H9 (cell line): ENCODE results near the gene PTK7. TPM values are rescaled to one million over a fixed set of nuclear protein-coding genes. Genes with fewer than 3 reads are reported as not detected.
A peak's percentile ranks its signal among the peaks of the same experiment; 100 is the strongest.

Experiments
- DNase-seq: peaks from one replicate; pipeline ENCODE4 v3.0.0-alpha.2; 2017
- H2AFZ ChIP-seq: one replicate; pipeline ENCODE4 v1.6.1; 2013; ENCODE audit warnings: mild to moderate bottlenecking, low read length, control low read depth, moderate library complexity
- H2AK5ac ChIP-seq: 2 replicates; pipeline ENCODE4 v1.6.1; 2013; ENCODE audit warnings: low read length, control low read depth, mixed read lengths; ENCODE audit not compliant: insufficient read length
- H2BK120ac ChIP-seq: one replicate; pipeline ENCODE4 v1.6.1; 2013; ENCODE audit warnings: low read depth, mild to moderate bottlenecking, low read length, control low read depth, inconsistent platforms; ENCODE audit not compliant: poor library complexity, severe bottlenecking
- H2BK12ac ChIP-seq: 2 replicates; pipeline ENCODE4 v1.6.1; 2013; ENCODE audit warnings: low read length, control low read depth, mixed read lengths, low read depth; ENCODE audit not compliant: insufficient read length
- H2BK15ac ChIP-seq: 2 replicates; pipeline ENCODE4 v1.6.1; 2013; ENCODE audit warnings: low read depth, low read length, control low read depth
- H2BK20ac ChIP-seq: one replicate; pipeline ENCODE4 v1.6.1; 2013; ENCODE audit warnings: low read depth, mild to moderate bottlenecking, low read length, control low read depth, inconsistent platforms; ENCODE audit not compliant: poor library complexity, severe bottlenecking
- H2BK5ac ChIP-seq: 2 replicates; pipeline ENCODE4 v1.6.1; 2013; ENCODE audit warnings: low read length, control low read depth, mixed read lengths; ENCODE audit not compliant: insufficient read length
- H3K14ac ChIP-seq: 2 replicates; pipeline ENCODE4 v1.6.1; 2013; ENCODE audit warnings: low read length, control low read depth; ENCODE audit not compliant: insufficient read depth
- H3K18ac ChIP-seq: 2 replicates; pipeline ENCODE4 v1.6.1; 2013; ENCODE audit warnings: low read depth, mild to moderate bottlenecking, mixed read lengths, low read length, control low read depth; ENCODE audit not compliant: insufficient read length
- H3K23ac ChIP-seq: 2 replicates; pipeline ENCODE4 v1.6.1; 2013; ENCODE audit warnings: low read length, control low read depth, mixed read lengths, low read depth; ENCODE audit not compliant: insufficient read length
- H3K23me2 ChIP-seq: 2 replicates; pipeline ENCODE4 v1.6.1; 2013; ENCODE audit warnings: low read depth, mild to moderate bottlenecking, mixed read lengths, low read length, control low read depth; ENCODE audit not compliant: insufficient read length, poor library complexity, severe bottlenecking
- H3K27ac ChIP-seq: 2 replicates; pipeline ENCODE4 v1.5.1; 2013; ENCODE audit warnings: low read length, control low read depth, mixed read lengths, low read depth; ENCODE audit not compliant: insufficient read length
- H3K27me3 ChIP-seq: 2 replicates; pipeline ENCODE4 v1.6.1; 2013; ENCODE audit warnings: low read length, control low read depth, inconsistent platforms; ENCODE audit not compliant: insufficient read depth
- H3K4ac ChIP-seq: 2 replicates; pipeline ENCODE4 v1.6.1; 2013; ENCODE audit warnings: low read depth, mild to moderate bottlenecking, control low read depth, inconsistent platforms, low read length, moderate library complexity
- H3K4me1 ChIP-seq: 2 replicates; pipeline ENCODE4 v1.6.1; 2013; ENCODE audit warnings: low read length, control low read depth, inconsistent platforms; ENCODE audit not compliant: insufficient read depth
- H3K4me2 ChIP-seq: 2 replicates; pipeline ENCODE4 v1.6.1; 2013; ENCODE audit warnings: low read length, control low read depth, mixed read lengths; ENCODE audit not compliant: insufficient read length, insufficient read depth
- H3K56ac ChIP-seq: 2 replicates; pipeline ENCODE4 v1.6.1; 2013; ENCODE audit warnings: low read depth, mild to moderate bottlenecking, mixed read lengths, low read length, control low read depth; ENCODE audit not compliant: insufficient read length
- H3K79me1 ChIP-seq: 2 replicates; pipeline ENCODE4 v1.6.1; 2013; ENCODE audit warnings: low read depth, mild to moderate bottlenecking, moderate library complexity, low read length, control low read depth, inconsistent platforms; ENCODE audit not compliant: insufficient read depth, poor library complexity, severe bottlenecking
- H3K79me2 ChIP-seq: 2 replicates; pipeline ENCODE4 v1.6.1; 2013; ENCODE audit warnings: low read length, control low read depth, inconsistent platforms; ENCODE audit not compliant: insufficient read depth
- H3K9ac ChIP-seq: 2 replicates; pipeline ENCODE4 v1.6.1; 2013; ENCODE audit warnings: low read length, control low read depth, mixed read lengths; ENCODE audit not compliant: insufficient read length; ENCODE audit errors: extremely low read depth
- H3K9me3 ChIP-seq: one replicate; pipeline ENCODE4 v1.6.1; 2013; ENCODE audit warnings: low read depth, low read length, inconsistent platforms; ENCODE audit not compliant: control insufficient read depth
- H3T11ph ChIP-seq: one replicate; pipeline ENCODE4 v1.6.1; 2013; ENCODE audit warnings: mild to moderate bottlenecking, low read length, control low read depth, inconsistent platforms
- H4K20me1 ChIP-seq: one replicate; pipeline ENCODE4 v1.6.1; 2013; ENCODE audit not compliant: control insufficient read depth, insufficient read length, insufficient read depth
- H4K5ac ChIP-seq: 2 replicates; pipeline ENCODE4 v1.6.1; 2013; ENCODE audit warnings: low read depth, mild to moderate bottlenecking, mixed read lengths, low read length, control low read depth; ENCODE audit not compliant: insufficient read length
- H4K8ac ChIP-seq: replicated peaks from 2 replicates; pipeline ENCODE4 v1.6.1; 2013; ENCODE audit warnings: low read length, control low read depth, mixed read lengths, low read depth; ENCODE audit not compliant: insufficient read length
- H4K91ac ChIP-seq: 2 replicates; pipeline ENCODE4 v1.6.1; 2013; ENCODE audit warnings: low read depth, mild to moderate bottlenecking, moderate library complexity, mixed read lengths, low read length, control low read depth; ENCODE audit not compliant: insufficient read length
- H3K27ac Mint-ChIP-seq, 3 experiments: 2 replicates in 2 of 3; 3 replicates in 1 of 3; pipeline ENCODE4 v1.8.0; 2020 to 2021; ENCODE audit warnings: mixed read lengths in 3 of 3, mild to moderate bottlenecking in 1 of 3, moderate library complexity in 1 of 3
- H3K27me3 Mint-ChIP-seq: 2 replicates; pipeline ENCODE4 v1.8.0; 2021; ENCODE audit warnings: low read depth, mild to moderate bottlenecking, moderate library complexity, mixed read lengths
- H3K36me3 Mint-ChIP-seq, 3 experiments: 2 replicates in 2 of 3; 3 replicates in 1 of 3; pipeline ENCODE4 v1.8.0; 2020 to 2021; ENCODE audit warnings: low read depth in 3 of 3, mixed read lengths in 3 of 3; ENCODE audit not compliant: insufficient read depth in 1 of 3
- H3K4me1 Mint-ChIP-seq, 2 experiments: 2 replicates each; pipeline ENCODE4 v1.8.0; 2020; ENCODE audit warnings: mixed read lengths in 2 of 2
- H3K4me3 Mint-ChIP-seq, 2 experiments: 2 replicates in 1 of 2; 3 replicates in 1 of 2; pipeline ENCODE4 v1.8.0; 2020 to 2021; ENCODE audit warnings: mild to moderate bottlenecking in 2 of 2, mixed read lengths in 2 of 2, moderate library complexity in 1 of 2
- H3K9me3 Mint-ChIP-seq, 2 experiments: 2 replicates in 1 of 2; 3 replicates in 1 of 2; pipeline ENCODE4 v1.8.0; 2020; ENCODE audit warnings: mild to moderate bottlenecking in 2 of 2, mixed read lengths in 2 of 2, moderate library complexity in 1 of 2
- CTCF ChIP-seq: fragments of 200-600 bp; sonication (generic); conservative IDR thresholded peaks from 3 replicates; pipeline ENCODE4 v1.8.0; 2021; ENCODE audit warnings: antibody characterized with exemption, mild to moderate bottlenecking
- WGBS: extraction: QIAGEN DNeasy Blood & Tissue Kit; methylation state at CpG from one replicate; pipeline ENCODE4 v1.1.7; 2013; ENCODE audit warnings: missing lambda C conversion rate, low lambda C conversion rate, mixed read lengths; ENCODE audit not compliant: insufficient read length; ENCODE audit errors: extremely low coverage; 5-methylcytosine and 5-hydroxymethylcytosine counted together
- total RNA-seq: library from RNA; stranded (reverse); gene quantifications from 2 replicates; pipeline ENCODE4 v1.2.1, GENCODE V29; 2021

Gene PTK7
- total RNA-seq, 1 experiment from 2014 or later = 128 TPM

DNA sequence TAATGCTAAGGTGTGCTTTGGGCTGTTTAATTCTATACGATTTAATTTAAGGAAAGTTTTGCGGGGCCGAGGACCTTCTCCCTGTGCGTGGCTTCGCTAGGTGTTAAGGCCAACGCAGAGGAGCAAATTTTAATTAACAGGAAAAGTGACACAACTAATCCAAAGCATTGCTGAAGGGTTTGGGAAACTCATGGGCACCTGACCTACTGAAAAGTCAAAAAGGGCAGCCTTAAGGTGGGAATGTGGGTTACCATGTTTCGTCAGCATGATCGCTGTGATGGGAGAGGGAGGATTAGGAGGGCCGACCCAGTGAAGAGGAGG, 105.5 kb downstream of the PTK7 start:
- H3K18ac ChIP-seq = no peak overlapping the region
- no peak overlapping the region for H3K27ac ChIP-seq
- peak overlapping the region; percentile 18 for H3K9ac ChIP-seq
- H3K23me2 ChIP-seq = peaks cover 6% of the 10 kb centered on the region
- H3K4me1 ChIP-seq = no peaks in the 10 kb centered on the region
- Mint-ChIP-seq H3K9me3 (no peaks in the 10 kb centered on the region), H3K4me1 (peaks cover 21% of the 10 kb centered on the region in 2 experiments), H3K27me3 (no peaks in the 10 kb centered on the region), H3K4me3 (peak overlapping the region; percentile 77 to 86), H3K27ac (peak overlapping the region; percentile 88 to 94 (median 91); a peak in 6 of 7 replicates), H3K36me3 (peaks cover 22 to 36% (median 33%) of the 10 kb centered on the region in 3 experiments; a peak in 6 of 7 replicates)
- H3K4me2 ChIP-seq = peak overlapping the region; percentile 90
- H3K14ac ChIP-seq = peak overlapping the region; percentile 69; the same call in 1 of the 2 replicates
- no peak overlapping the region for H3K23ac ChIP-seq
- H2BK12ac ChIP-seq = no peak overlapping the region
- no peak for DNase-seq
- no peak overlapping the region for H3K4ac ChIP-seq
- no peak overlapping the region for H2BK15ac ChIP-seq
- no peaks in the 10 kb centered on the region for H4K20me1 ChIP-seq
- H3K79me2 ChIP-seq = no peaks in the 10 kb centered on the region
- no peak overlapping the region for H2AFZ ChIP-seq
- H4K91ac ChIP-seq = no peak overlapping the region
- no peak overlapping the region for H2AK5ac ChIP-seq
- no peak overlapping the region for H4K5ac ChIP-seq
- H3K56ac ChIP-seq = no peak overlapping the region
- no peaks in the 10 kb centered on the region for H3K27me3 ChIP-seq
- no peaks in the 10 kb centered on the region for H3K79me1 ChIP-seq
- no peak overlapping the region for H2BK5ac ChIP-seq
- H2BK120ac ChIP-seq = no peak overlapping the region
- no CpG with 5 or more reads among the region's 9 CpGs for WGBS
- H3K9me3 ChIP-seq = no peaks in the 10 kb centered on the region
- H4K8ac ChIP-seq = no peak overlapping the region
- H2BK20ac ChIP-seq = no peak overlapping the region
- no peak overlapping the region for H3T11ph ChIP-seq
- no peak for TF ChIP-seq CTCF
